GM12891 (cell line): ENCODE results near the gene JOSD1.

ENCODE experiments used
- PAX5 ChIP-seq: IDR thresholded peaks from 2 replicates; pipeline ENCODE4 v1.6.1; 2011; ENCODE audit warnings: low read length, moderate library complexity, mild to moderate bottlenecking; ENCODE audit not compliant: insufficient read depth, severe bottlenecking
- POLR2A ChIP-seq: IDR thresholded peaks from 2 replicates; pipeline ENCODE4 v1.6.1; 2011; ENCODE audit warnings: low read depth, low read length, control low read depth
- POLR2AphosphoS5 ChIP-seq: IDR thresholded peaks from 2 replicates; pipeline ENCODE4 v1.6.1; 2011; ENCODE audit warnings: low read depth, low read length, control low read depth
- SPI1 ChIP-seq: IDR thresholded peaks from 2 replicates; pipeline ENCODE4 v1.6.1; 2011; ENCODE audit warnings: low read depth, low read length, control low read depth
- TAF1 ChIP-seq: IDR thresholded peaks from 2 replicates; pipeline ENCODE4 v1.6.1; 2011; ENCODE audit warnings: low read depth, low read length, control low read depth

- TF ChIP-seq TAF1 (no peak), POLR2A (no peak), POLR2AphosphoS5 (no peak), SPI1 (no peak), PAX5 (no peak)
Observed at GRCh38 chr22:38741166-38741565, 40.4 kb upstream of the JOSD1 start.
